Ovary (tissue), 3 donors: Measurements from ENCODE around the gene PLA2G2D.

Experiments
- CTCF ChIP-seq, 3 donors: fragments of 450-650 bp in 2 of 3; fragments of 200-600 bp in 1 of 3; IDR thresholded peaks; one replicate each; pipeline versions ENCODE4 v1.5.1 to v1.8.0; 2016 to 2022; ENCODE audit warnings: antibody characterized with exemption in 3 of 3, mild to moderate bottlenecking in 1 of 3
- EP300 ChIP-seq: sonication (generic); formaldehyde crosslinking; IDR thresholded peaks from one replicate; pipeline ENCODE4 v1.6.1; 2017; ENCODE audit warnings: antibody characterized with exemption
- donor health status: DM: no; HTN: no; CAD: no.

GRCh38 chr1:20126041-20126805 lies 6.9 kb upstream of the PLA2G2D start:
- TF ChIP-seq CTCF (IDR thresholded peaks at IDR 0.05) (no peak), EP300 (no peak)
